ENCODE data around the gene SETD2.

- TF ChIP-seq, protein P1, sequence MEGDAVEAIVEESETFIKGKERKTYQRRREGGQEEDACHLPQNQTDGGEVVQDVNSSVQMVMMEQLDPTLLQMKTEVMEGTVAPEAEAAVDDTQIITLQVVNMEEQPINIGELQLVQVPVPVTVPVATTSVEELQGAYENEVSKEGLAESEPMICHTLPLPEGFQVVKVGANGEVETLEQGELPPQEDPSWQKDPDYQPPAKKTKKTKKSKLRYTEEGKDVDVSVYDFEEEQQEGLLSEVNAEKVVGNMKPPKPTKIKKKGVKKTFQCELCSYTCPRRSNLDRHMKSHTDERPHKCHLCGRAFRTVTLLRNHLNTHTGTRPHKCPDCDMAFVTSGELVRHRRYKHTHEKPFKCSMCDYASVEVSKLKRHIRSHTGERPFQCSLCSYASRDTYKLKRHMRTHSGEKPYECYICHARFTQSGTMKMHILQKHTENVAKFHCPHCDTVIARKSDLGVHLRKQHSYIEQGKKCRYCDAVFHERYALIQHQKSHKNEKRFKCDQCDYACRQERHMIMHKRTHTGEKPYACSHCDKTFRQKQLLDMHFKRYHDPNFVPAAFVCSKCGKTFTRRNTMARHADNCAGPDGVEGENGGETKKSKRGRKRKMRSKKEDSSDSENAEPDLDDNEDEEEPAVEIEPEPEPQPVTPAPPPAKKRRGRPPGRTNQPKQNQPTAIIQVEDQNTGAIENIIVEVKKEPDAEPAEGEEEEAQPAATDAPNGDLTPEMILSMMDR (IDR thresholded peaks at IDR 0.05; ENCODE audit: low read depth, low read length, poor library complexity, severe bottlenecking) = no peak
- TF ChIP-seq EZH2phosphoT487 (IDR thresholded peaks at IDR 0.05; ENCODE audit: borderline replicate concordance, low read length) = no peak
These were observed 116.2 kb downstream of the SETD2 start for GRCh38 chr3:47047673-47048072.

Measured in DOHH2 (cell line).